GM21576 (cell line): ENCODE results near the gene NOP9.

Experiments used
- ATAC-seq: cut with Tn5 transposase; IDR thresholded peaks from one replicate; pipeline ENCODE4 v1.9.1; 2021; ENCODE audit warnings: mild to moderate bottlenecking, moderate library complexity; ENCODE audit not compliant: unreplicated experiment

The NOP9 gene

GRCh38 chr14:24307575-24308341 lies 8.1 kb downstream of the NOP9 start, which contains the start of gene CIDEB:
TSS of gene CIDEB (minus strand) at chr14:24307977. CDS start at chr14:24307858, 119 bp downstream.
- ATAC-seq: no peak

GRCh38 chr14:24308342-24309124 lies 8.9 kb downstream of the NOP9 start:
- no peak for ATAC-seq

- no peak for ATAC-seq
These were observed 10.1 kb downstream of the NOP9 start, which contains the start of gene LTB4R2 for GRCh38 chr14:24309538-24310264. TSS of gene LTB4R2 (plus strand) at chr14:24310140. CDS start at chr14:24310665, 525 bp downstream.

- no peak for ATAC-seq
These were observed 10.6 kb downstream of the NOP9 start for GRCh38 chr14:24310265-24310645.

- ATAC-seq: peak; percentile 60
These were observed 11.3 kb downstream of the NOP9 start, which contains the start of gene LTB4R for GRCh38 chr14:24310646-24311604. TSS of gene LTB4R (plus strand) at chr14:24311502. CDS start at chr14:24315652, 4,150 bp downstream.

GRCh38 chr14:24311837-24312615 lies 12.4 kb downstream of the NOP9 start:
- no peak for ATAC-seq

- ATAC-seq: no peak
These were observed 13.3 kb downstream of the NOP9 start for GRCh38 chr14:24312736-24313507.

- no peak for ATAC-seq
These were observed 14.3 kb downstream of the NOP9 start for GRCh38 chr14:24313913-24314312.

GRCh38 chr14:24314377-24315193 lies 14.9 kb downstream of the NOP9 start:
- ATAC-seq: no peak

GRCh38 chr14:24315243-24315806 lies 15.7 kb downstream of the NOP9 start:
- no peak for ATAC-seq

- no peak for ATAC-seq
These were observed 16.4 kb downstream of the NOP9 start for GRCh38 chr14:24315807-24316596.

- no peak for ATAC-seq
These were observed 16.9 kb downstream of the NOP9 start for GRCh38 chr14:24316597-24316950.

GRCh38 chr14:24317141-24317928 lies 17.7 kb downstream of the NOP9 start:
- no peak for ATAC-seq

- no peak for ATAC-seq
These were observed 21.7 kb downstream of the NOP9 start for GRCh38 chr14:24321212-24321975.

GRCh38 chr14:24322672-24323071 lies 23.0 kb downstream of the NOP9 start:
- no peak for ATAC-seq
